Stomach smooth muscle (tissue), 2 donors: ENCODE data around the gene HES6.

Experiments used
- H3K27ac ChIP-seq: one replicate; pipeline ENCODE4 v1.7.0; 2013; ENCODE audit warnings: mild to moderate bottlenecking, low read length, inconsistent platforms
- H3K27me3 ChIP-seq, 2 donors: one replicate each; pipeline ENCODE4 v1.7.0; 2013; ENCODE audit warnings: low read length in 2 of 2; ENCODE audit not compliant: insufficient read depth in 2 of 2, control insufficient read depth in 1 of 2
- H3K36me3 ChIP-seq, 2 donors: one replicate each; pipeline ENCODE4 v1.7.0; 2013; ENCODE audit warnings: low read length in 2 of 2; ENCODE audit not compliant: control insufficient read depth in 2 of 2, insufficient read depth in 2 of 2
- H3K4me1 ChIP-seq: one replicate; pipeline ENCODE4 v1.7.0; 2013; ENCODE audit warnings: low read length; ENCODE audit not compliant: control insufficient read depth, insufficient read depth
- H3K4me3 ChIP-seq, 2 donors: one replicate each; pipeline ENCODE4 v1.7.0; 2013; ENCODE audit warnings: low read length in 2 of 2
- H3K9ac ChIP-seq, 2 donors: one replicate each; pipeline ENCODE4 v1.7.0; 2013; ENCODE audit warnings: low read length in 2 of 2, mild to moderate bottlenecking in 1 of 2
- H3K9me3 ChIP-seq, 2 donors: one replicate each; pipeline ENCODE4 v1.7.0; 2013; ENCODE audit warnings: low read length in 2 of 2; ENCODE audit not compliant: control insufficient read depth in 2 of 2
- donor health status: healthy.
- donor health status: Pancreatic carcinoma.

HES6 gene

DNA sequence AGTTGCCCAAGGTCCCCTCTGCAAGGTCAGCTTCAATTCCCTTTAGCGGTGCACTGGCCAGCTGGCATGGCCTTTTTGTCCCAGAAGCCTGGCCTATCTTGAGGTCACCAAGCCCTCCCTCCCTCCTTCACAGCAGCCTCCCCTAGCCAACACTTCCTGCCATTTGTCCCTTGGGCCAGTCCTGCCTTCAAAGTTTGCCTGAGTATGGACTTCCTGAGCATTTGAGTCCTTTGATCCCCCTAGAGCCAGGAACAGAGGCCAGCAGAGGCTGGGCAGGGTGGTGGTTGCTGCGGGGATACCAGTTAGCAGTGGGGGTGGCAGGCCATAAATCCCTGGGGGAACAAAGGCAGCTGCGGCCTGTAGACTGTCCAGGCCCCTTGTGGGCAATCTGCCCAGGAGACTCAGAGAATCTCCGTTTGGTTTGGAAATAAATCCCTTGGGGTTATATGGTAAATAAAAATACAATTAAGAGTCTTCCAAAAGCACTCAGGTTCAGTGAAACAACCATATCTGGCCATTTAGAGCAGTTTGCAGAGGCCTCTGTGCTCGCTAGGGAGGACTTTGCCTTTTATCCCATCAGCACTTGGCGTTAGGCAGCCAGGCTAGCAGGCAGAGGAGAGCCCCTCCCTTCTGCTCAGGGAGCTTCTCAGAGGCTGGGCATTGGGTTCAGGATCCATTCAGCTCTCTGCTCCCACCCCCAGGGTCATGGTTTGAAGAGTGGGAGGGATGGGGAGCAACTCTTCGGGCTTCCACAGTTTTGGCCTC is 3.1 kb upstream of the HES6 start:
- H3K4me3 ChIP-seq: no peak overlapping the region
- peak overlapping the region; percentile 58 for H3K27ac ChIP-seq
- no peak overlapping the region for H3K9ac ChIP-seq
- no peaks in the 10 kb centered on the region for H3K9me3 ChIP-seq
- H3K36me3 ChIP-seq: peaks cover 13 to 17% of the 10 kb centered on the region in 2 donors
- H3K27me3 ChIP-seq: no peaks in the 10 kb centered on the region
- H3K4me1 ChIP-seq: peaks cover 30% of the 10 kb centered on the region

GRCh38 chr2:238241970-238242369 is 2.1 kb upstream of the HES6 start:
- Histone ChIP-seq H3K27me3 (no peaks in the 10 kb centered on the region), H3K4me3 (no peak overlapping the region), H3K36me3 (peaks cover 9% of the 10 kb centered on the region in 2 donors), H3K27ac (peak overlapping the region; percentile 58), H3K9ac (no peak overlapping the region), H3K4me1 (peaks cover 30% of the 10 kb centered on the region), H3K9me3 (no peaks in the 10 kb centered on the region)

DNA sequence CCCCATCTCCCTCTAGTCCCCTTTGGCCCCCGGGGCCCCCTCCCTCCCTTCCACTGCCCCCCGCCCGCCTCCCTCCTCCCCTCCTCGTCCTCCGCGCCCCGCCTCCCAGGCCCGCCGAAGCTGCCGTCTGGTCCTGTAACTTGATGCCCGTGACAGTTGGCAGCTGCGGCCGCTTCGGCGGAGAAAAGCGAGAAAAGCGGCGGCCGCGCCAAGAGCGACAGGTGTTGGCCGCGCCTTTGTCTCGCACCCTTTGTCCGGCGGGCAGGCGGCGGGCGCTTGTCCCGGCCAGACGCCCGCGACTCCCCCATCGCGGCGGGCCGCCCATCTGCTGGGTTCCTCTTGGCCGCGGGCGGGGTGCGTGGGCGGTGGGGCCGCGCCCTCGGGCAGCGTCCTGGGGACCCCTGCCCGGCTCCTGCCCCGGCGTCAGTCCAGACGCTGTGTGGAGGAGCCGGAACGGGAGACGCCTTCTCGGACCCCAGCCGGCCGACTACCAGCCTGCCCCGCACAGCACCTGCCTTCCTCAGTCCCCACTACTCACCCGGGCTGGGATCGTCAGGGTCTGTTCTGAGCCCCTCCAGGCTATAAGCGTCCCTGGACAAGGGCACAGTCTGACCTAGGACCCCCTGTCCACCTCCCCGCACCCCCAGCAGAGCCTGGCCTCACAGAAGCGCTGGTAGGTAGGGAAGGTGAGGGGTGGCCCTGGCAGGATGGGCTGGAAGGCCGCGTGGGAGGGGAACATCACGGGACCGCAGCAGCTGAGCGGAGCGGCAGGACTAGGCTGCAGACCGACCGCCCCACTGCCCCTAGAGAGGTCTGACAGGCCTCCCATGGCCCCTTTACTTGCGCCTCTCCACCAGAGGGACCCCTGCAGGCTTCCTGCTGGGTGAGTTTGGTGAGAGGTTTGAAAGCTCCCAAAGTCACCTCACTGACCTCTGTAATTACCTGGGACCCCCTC is 1.2 kb upstream of the HES6 start:
- Histone ChIP-seq H3K27me3 (no peaks in the 10 kb centered on the region), H3K9me3 (no peaks in the 10 kb centered on the region), H3K4me3 (peak overlapping the region in 1 of 2 donors; percentile 8), H3K27ac (no peak overlapping the region), H3K36me3 (peaks cover 6 to 9% of the 10 kb centered on the region in 2 donors), H3K4me1 (peaks cover 30% of the 10 kb centered on the region), H3K9ac (no peak overlapping the region)

DNA sequence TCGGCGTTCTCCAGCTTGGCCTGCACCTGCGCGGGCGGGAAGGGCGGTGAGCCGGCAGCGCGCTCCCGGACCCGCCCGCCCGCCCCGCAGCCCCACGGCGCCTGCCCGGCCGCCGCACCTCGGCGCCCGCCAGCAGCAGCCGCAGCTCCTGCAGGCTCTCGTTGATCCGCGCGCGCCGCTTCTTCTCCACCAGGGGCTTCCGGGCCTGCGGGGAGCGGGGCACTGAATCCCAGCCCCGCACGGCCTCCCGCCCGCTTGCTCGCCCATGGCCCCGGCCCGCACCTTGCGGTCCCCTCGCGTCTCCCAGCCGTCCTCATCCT is 335 bp downstream of the HES6 start:
- Histone ChIP-seq H3K27ac (no peak overlapping the region), H3K4me3 (peak overlapping the region; percentile 40 to 77), H3K36me3 (peaks cover 0 to 3% of the 10 kb centered on the region in 2 donors), H3K4me1 (peaks cover 33% of the 10 kb centered on the region), H3K9me3 (no peaks in the 10 kb centered on the region), H3K9ac (peak overlapping the region in 1 of 2 donors; percentile 42), H3K27me3 (no peaks in the 10 kb centered on the region)

GRCh38 chr2:238238766-238239542 is 884 bp downstream of the HES6 start:
- Histone ChIP-seq H3K4me3 (peak overlapping the region; percentile 22 to 64), H3K27ac (no peak overlapping the region), H3K4me1 (peaks cover 35% of the 10 kb centered on the region), H3K36me3 (no peaks in the 10 kb centered on the region), H3K9ac (no peak overlapping the region), H3K9me3 (no peaks in the 10 kb centered on the region), H3K27me3 (no peaks in the 10 kb centered on the region)

GRCh38 chr2:238238311-238238765 is 1.5 kb downstream of the HES6 start:
- H3K36me3 ChIP-seq: no peaks in the 10 kb centered on the region
- no peaks in the 10 kb centered on the region for H3K27me3 ChIP-seq
- H3K4me1 ChIP-seq: peaks cover 34% of the 10 kb centered on the region
- no peak overlapping the region for H3K9ac ChIP-seq
- no peak overlapping the region for H3K4me3 ChIP-seq
- H3K9me3 ChIP-seq: no peaks in the 10 kb centered on the region
- no peak overlapping the region for H3K27ac ChIP-seq

GRCh38 chr2:238237431-238238135 is 2.3 kb downstream of the HES6 start:
- H3K9me3 ChIP-seq: no peaks in the 10 kb centered on the region
- H3K27me3 ChIP-seq: no peaks in the 10 kb centered on the region
- no peaks in the 10 kb centered on the region for H3K36me3 ChIP-seq
- peaks cover 27% of the 10 kb centered on the region for H3K4me1 ChIP-seq
- H3K27ac ChIP-seq: no peak overlapping the region
- no peak overlapping the region for H3K4me3 ChIP-seq
- no peak overlapping the region for H3K9ac ChIP-seq

- H3K27ac ChIP-seq: no peak overlapping the region
- H3K27me3 ChIP-seq: no peaks in the 10 kb centered on the region
- peaks cover 27% of the 10 kb centered on the region for H3K4me1 ChIP-seq
- no peaks in the 10 kb centered on the region for H3K36me3 ChIP-seq
- no peaks in the 10 kb centered on the region for H3K9me3 ChIP-seq
- no peak overlapping the region for H3K9ac ChIP-seq
- no peak overlapping the region for H3K4me3 ChIP-seq
Measured at GRCh38 chr2:238236571-238236970, 3.3 kb downstream of the HES6 start.

DNA sequence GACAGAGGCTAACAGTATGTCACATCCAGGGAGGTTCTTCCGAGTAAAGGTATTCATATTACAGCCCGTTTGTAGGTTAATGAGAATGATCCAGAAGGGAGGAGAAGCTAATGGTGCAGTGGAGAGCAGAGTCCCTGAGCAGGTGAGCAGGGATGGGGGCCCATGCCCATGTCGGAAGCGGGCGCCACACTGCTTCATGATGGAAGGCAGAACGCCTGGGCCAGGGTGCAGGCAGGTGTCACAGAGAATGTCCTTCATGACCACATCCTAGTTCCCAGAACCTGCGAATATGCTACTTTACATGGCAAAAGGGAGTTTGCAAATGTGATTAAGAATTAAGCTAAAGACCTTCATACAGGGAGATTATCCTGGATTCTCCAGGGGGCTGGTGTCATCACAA is 4.0 kb downstream of the HES6 start:
- no peaks in the 10 kb centered on the region for H3K9me3 ChIP-seq

DNA sequence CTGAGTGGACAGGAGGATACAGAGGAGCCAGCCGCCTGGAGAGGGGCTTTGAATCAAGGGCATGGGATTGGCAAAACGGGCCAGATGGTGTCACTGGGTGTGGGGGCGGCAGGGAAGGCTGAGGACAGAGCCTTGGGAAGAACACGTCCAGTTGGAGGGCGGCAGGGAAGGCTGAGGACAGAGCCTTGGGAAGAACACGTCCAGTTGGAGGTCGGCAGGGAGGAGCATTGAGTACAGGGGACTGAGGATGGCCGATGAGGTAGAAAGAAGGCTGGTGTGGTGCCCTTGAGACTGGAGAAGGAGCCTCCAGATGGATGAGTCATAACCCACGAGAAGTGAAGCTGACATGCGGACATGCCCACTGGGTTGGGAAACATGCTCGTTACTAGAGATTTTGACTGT is 4.5 kb downstream of the HES6 start:
- Histone ChIP-seq H3K27me3 (no peaks in the 10 kb centered on the region), H3K9me3 (no peaks in the 10 kb centered on the region), H3K4me1 (peaks cover 29% of the 10 kb centered on the region), H3K36me3 (no peaks in the 10 kb centered on the region), H3K4me3 (no peak overlapping the region), H3K9ac (no peak overlapping the region), H3K27ac (no peak overlapping the region)

More for the DNA sequence above, 4.0 kb downstream of the HES6 start:
- Histone ChIP-seq H3K27me3 (no peaks in the 10 kb centered on the region), H3K4me1 (peaks cover 30% of the 10 kb centered on the region), H3K27ac (no peak overlapping the region), H3K9ac (no peak overlapping the region), H3K4me3 (no peak overlapping the region), H3K36me3 (no peaks in the 10 kb centered on the region)
